Measurements from ENCODE around the gene ZBTB22. TPM values are rescaled to one million over a fixed set of nuclear protein-coding genes. Genes with fewer than 3 reads are reported as not detected.
A peak's percentile ranks its signal among the peaks of the same experiment; 100 is the strongest.

ZBTB22 gene
- total and polyA plus RNA-seq, 2 donors (not counting 1 experiment from before 2014, with no cell fraction given) = 25.9 to 39.7 TPM

DNA sequence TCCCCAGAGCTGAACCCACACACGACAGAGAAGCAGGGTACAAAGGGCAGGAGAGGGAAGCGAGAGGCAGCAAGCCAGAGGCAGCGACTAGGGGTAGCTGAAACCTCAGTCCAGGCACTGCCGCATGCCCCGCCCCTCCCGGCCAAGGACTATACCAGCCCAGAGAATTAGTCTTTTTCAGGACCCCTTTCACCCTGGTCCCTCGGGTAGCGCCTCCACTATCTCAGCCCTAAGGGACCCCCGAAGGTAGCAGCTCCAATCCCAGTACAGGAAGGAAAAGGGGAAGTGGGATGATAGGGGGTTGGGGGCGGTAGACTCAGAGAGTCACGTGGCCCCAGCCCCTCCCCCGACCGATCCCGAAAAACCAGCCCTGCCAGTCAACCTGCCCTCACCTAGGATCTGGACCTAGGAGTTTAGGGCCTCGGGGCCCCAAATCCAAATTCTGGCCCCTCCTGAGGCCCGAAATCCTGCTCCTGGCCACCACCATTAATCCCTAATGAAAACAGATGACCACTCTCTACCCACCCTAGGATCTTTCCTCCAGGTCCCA is 20.1 kb downstream of the ZBTB22 start:
- DNase-seq (peak; percentile 63), ATAC-seq (ENCODE audit: low read depth) (no peak)
- Mint-ChIP-seq H3K9me3 (ENCODE audit: insufficient read depth) (no peaks in the 10 kb centered on the region), H3K4me1 (peaks cover 33% of the 10 kb centered on the region), H3K27ac (peak overlapping the region; percentile 88), H3K27me3 (no peaks in the 10 kb centered on the region), H3K4me3 (peak overlapping the region; percentile 99)
- ChIA-PET CTCF (interaction anchor here (0.7 to 3.6 kb wide), 4 partner anchors 15 to 46 kb away, joined by 3 to 32 read pairs (median 4); partner anchors contain the start of genes B3GALT4, RPS18 and VPS52), POLR2A (interaction anchor here (1.6 to 3.3 kb wide), 6 partner anchors 9 to 47 kb away, joined by 4 to 21 read pairs (median 14); partner anchors contain the start of genes B3GALT4, RPS18, TAPBP and VPS52)
- H3K9me3 ChIP-seq (ENCODE audit: control extremely low read depth in 1 of 3, control insufficient read depth in 2 of 3, insufficient read depth in 1 of 3, low read length in 2 of 3) = no peaks in the 10 kb centered on the region
- no peak overlapping the region for H2AFZ ChIP-seq (ENCODE audit: insufficient read depth, low read depth, low read length, poor library complexity, severe bottlenecking)
- peak overlapping the region; percentile 32 to 96 (median 79) for H3K4me3 ChIP-seq (ENCODE audit: control extremely low read depth in 1 of 5, extremely low read depth in 1 of 5, insufficient read depth in 1 of 5, low read depth in 2 of 5, low read length in 4 of 5)
- peaks cover 0 to 53% of the 10 kb centered on the region in 2 experiments for H3K36me3 ChIP-seq (replicated peaks in 1 of 2; ENCODE audit: control extremely low read depth in 1 of 2, control insufficient read depth in 1 of 2, extremely low read depth in 1 of 2, insufficient read depth in 2 of 2, low read length in 1 of 2)
- peaks cover 13% of the 10 kb centered on the region for H3K79me2 ChIP-seq (ENCODE audit: control insufficient read depth, insufficient read depth, low read length)
- H3K27me3 ChIP-seq (replicated peaks in 1 of 4; ENCODE audit: control extremely low read depth in 1 of 4, control insufficient read depth in 3 of 4, insufficient read depth in 4 of 4, low read length in 3 of 4) = no peaks in the 10 kb centered on the region
- peak overlapping the region; percentile 93 for H3K4me2 ChIP-seq (replicated peaks; ENCODE audit: low read depth, low read length, poor library complexity, severe bottlenecking)
- H4K20me1 ChIP-seq (ENCODE audit: control insufficient read depth, insufficient read depth, low read length, poor library complexity, severe bottlenecking) = peaks cover 20% of the 10 kb centered on the region
- peak overlapping the region; percentile 60 to 91 for H3K27ac ChIP-seq (ENCODE audit: low read length in 2 of 2)
- TF ChIP-seq, protein P1, sequence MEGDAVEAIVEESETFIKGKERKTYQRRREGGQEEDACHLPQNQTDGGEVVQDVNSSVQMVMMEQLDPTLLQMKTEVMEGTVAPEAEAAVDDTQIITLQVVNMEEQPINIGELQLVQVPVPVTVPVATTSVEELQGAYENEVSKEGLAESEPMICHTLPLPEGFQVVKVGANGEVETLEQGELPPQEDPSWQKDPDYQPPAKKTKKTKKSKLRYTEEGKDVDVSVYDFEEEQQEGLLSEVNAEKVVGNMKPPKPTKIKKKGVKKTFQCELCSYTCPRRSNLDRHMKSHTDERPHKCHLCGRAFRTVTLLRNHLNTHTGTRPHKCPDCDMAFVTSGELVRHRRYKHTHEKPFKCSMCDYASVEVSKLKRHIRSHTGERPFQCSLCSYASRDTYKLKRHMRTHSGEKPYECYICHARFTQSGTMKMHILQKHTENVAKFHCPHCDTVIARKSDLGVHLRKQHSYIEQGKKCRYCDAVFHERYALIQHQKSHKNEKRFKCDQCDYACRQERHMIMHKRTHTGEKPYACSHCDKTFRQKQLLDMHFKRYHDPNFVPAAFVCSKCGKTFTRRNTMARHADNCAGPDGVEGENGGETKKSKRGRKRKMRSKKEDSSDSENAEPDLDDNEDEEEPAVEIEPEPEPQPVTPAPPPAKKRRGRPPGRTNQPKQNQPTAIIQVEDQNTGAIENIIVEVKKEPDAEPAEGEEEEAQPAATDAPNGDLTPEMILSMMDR (IDR thresholded peaks at IDR 0.05) = no peak
- TF ChIP-seq EZH2 (IDR thresholded peaks at IDR 0.05; ENCODE audit: borderline replicate concordance, insufficient read depth, low read depth, low read length, poor library complexity, severe bottlenecking) = no peak
- peak overlapping the region; percentile 84 for H3K9ac ChIP-seq (ENCODE audit: low read length)
- peaks cover 12 to 21% of the 10 kb centered on the region in 2 donors for H3K4me1 ChIP-seq (ENCODE audit: control insufficient read depth in 2 of 2, insufficient read depth in 2 of 2, low read length in 2 of 2)
- intact Hi-C loops (cut with micrococcal nuclease) = no loop called here
- 6% methylated on average over 5 of the region's 16 CpGs for WGBS (ENCODE audit: insufficient coverage)
